WI38 (cell line): ENCODE data around the gene TLR5.
A peak's percentile ranks its signal among the peaks of the same experiment; 100 is the strongest.
"Not testable (repeated sequence)": the region's sequence is repeated elsewhere in the genome, so short reads cannot be mapped to it uniquely, and the experiment has no call there.

ENCODE experiments used
- H3K4me3 ChIP-seq: 2 replicates; pipeline ENCODE4 v1.5.1; 2011; ENCODE audit warnings: low read depth, mild to moderate bottlenecking, control low read depth, low read length
- TF ChIP-seq, protein P1 (sequence below): IDR thresholded peaks from 2 replicates; pipeline ENCODE4 v1.5.1; 2012; ENCODE audit warnings: low read depth, mild to moderate bottlenecking, control low read depth, low read length

The TLR5 gene

DNA sequence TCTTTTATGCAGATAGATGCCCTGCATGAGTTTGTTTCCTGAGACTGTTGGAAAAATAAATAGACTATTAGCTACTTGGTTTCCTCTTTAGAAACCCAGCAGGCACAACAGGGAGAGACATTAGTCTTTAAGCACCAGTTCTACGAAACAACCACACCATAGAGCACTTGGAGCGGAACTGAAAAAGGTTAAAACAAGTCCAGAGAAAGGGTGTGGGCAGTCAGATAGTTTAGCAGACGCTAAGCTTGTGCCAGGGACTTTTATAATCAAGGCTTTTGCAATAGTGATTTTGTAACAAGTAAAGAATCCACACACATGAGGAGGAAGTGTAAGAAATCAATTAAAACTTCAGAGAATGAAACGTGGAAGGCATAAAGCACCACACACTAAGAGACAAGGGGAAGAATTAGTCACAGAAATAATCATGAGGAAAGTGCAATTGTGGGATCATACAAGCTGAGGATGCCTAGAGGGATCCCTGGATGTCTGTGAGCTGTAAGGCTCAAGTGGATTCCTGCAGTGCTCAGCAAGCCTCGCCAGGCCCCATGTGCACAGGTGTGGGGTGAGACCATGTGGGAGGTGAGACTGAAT, 37.8 kb upstream of the TLR5 start:
- H3K4me3 ChIP-seq: no peak overlapping the region
- TF ChIP-seq, protein P1, sequence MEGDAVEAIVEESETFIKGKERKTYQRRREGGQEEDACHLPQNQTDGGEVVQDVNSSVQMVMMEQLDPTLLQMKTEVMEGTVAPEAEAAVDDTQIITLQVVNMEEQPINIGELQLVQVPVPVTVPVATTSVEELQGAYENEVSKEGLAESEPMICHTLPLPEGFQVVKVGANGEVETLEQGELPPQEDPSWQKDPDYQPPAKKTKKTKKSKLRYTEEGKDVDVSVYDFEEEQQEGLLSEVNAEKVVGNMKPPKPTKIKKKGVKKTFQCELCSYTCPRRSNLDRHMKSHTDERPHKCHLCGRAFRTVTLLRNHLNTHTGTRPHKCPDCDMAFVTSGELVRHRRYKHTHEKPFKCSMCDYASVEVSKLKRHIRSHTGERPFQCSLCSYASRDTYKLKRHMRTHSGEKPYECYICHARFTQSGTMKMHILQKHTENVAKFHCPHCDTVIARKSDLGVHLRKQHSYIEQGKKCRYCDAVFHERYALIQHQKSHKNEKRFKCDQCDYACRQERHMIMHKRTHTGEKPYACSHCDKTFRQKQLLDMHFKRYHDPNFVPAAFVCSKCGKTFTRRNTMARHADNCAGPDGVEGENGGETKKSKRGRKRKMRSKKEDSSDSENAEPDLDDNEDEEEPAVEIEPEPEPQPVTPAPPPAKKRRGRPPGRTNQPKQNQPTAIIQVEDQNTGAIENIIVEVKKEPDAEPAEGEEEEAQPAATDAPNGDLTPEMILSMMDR: no peak

DNA sequence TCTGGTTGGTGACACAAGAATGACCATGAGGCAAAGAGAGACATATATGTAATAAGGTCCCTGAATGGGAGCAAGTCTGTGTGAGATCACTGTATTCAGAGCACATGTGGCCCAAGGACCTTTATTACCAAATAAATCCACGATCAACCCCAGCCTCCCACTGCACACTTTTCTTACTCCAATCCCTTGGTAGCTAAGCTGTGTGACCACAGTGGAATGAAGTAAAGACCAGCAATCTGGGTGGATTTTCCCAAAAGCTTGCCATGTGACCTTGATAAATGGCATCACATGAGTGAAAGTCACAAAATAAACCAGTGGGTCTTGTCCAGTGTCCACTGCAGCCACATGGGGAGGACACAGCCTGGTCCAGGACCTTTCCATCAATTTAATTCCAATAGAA, 36.7 kb upstream of the TLR5 start:
- no peak overlapping the region for H3K4me3 ChIP-seq
- TF ChIP-seq, protein P1: no peak

DNA sequence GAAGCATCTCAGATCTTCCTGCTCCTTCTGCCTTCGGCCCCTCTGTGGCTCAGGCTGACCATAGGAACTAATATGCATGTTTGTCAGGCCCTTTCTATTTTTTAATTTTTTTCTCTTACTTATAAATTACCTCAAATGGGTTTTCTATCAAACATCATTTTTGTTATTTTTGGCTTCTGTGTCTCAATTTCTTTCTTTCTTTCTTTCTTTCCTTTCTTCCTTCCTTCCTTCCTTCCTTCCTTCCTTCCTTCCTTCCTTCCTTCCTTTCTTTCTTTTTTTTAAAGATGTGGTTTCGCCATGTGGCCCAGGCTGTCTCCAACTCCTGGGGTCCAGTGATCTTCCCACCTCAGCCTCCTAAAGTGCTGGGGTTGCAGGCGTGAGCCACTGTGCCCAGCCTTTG, 36.2 kb upstream of the TLR5 start:
- no peak overlapping the region for H3K4me3 ChIP-seq
- TF ChIP-seq, protein P1: no peak

DNA sequence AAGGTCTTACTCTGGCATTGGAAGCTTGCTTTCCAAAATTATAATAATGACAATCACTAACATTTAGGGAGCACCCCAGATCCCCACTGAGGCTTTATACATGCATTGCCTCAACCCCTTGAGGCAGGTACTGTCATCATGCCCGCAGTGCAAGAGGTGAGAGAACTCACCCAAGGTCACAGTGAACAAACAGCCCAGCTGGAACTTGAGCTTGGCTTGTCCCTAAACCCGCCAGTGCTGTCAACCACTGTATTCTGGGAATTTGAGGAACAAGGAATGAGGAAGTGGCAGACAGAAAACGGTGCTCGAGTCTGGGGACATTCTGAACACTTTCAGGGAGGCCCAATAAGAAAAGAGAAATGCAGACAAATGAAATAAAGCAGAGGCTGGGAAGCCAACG, 34.6 kb upstream of the TLR5 start:
- TF ChIP-seq, protein P1: no peak
- no peak overlapping the region for H3K4me3 ChIP-seq

DNA sequence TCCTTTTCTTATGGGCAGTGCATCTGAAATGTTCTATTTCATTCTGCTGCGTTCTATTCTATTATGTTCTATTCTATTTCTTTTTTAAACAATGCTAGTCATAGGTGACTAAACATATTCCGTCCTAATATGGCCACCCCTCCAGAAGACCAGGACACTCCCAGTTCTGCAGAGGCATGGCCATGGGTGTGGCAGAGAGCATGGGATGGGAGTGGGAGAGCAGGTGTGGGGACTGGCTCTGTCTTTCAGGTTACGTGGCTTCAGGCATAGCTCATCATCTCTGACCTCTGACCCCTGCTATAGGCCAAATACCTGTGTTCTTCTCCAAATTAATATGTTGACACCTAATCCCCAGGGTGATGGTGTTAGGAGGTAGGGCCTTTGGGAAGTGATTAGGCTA, 33.4 kb upstream of the TLR5 start:
- H3K4me3 ChIP-seq: no peak overlapping the region
- TF ChIP-seq, protein P1: no peak

DNA sequence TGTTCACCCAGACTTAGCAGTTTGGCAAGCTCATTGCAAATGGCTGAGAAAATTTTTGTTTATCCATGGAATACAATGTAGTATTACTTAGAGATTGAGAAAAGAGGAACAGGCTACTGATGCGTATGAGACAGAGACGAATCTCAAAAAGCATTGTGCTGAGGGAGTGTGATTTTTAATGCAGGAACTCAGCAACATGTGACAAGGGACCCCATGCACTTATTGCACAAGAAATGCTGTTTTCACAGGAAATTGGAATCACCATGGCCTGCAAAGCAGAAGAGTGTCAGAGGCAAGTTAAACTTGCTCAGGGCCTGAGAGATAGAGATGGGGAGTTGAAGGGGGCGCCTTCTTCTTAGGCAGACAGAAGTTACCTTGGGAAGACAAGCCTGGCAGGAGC, 32.6 kb upstream of the TLR5 start:
- no peak overlapping the region for H3K4me3 ChIP-seq
- TF ChIP-seq, protein P1: no peak

DNA sequence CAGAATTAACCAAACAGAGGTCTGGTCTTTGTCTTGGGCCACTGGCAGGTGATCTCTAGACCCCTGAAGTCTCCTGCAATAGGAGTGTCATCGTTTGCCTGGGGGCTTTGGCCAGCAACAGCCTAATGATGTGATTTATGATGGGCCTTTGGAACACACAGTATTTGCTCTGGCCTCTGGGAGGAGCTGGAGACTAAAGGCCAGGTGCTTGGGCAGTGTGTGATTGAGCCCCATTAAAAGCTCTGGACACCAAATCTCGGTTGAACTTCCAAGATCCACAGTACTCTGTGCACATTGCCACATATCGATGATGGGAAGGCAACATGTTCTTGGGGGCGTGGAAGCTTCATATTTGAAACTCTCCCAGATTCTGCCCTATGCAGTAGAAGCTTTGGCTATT, 32.0 kb upstream of the TLR5 start:
- no peak overlapping the region for H3K4me3 ChIP-seq
- TF ChIP-seq, protein P1: 0 out of 2 replicates have a peak, but pooled peaks have one; percentile 3

DNA sequence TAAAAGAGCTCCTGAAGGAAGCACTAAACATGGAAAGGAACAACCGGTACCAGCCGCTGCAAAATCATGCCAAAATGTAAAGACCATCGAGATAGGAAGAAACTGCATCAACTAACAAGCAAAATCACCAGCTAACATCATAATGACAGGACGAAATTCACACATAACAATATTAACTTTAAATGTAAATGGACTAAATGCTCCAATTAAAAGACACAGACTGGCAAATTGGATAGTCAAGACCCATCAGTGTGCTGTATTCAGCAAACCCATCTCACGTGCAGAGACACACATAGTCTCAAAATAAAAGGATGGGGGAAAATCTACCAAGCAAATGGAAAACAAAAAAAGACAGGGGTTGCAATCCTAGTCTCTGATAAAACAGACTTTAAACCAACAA, 26.4 kb upstream of the TLR5 start:
- H3K4me3 ChIP-seq: not testable (repeated sequence)
